Pancreas (tissue), 10 donors: ENCODE data around the gene B2M. TPM values are rescaled to one million over a fixed set of nuclear protein-coding genes. Genes with fewer than 3 reads are reported as not detected.

ENCODE experiments used
- ATAC-seq, 4 donors: fragments of 200-7000 bp; cut with Tn5 transposase; one replicate each; pipeline versions ENCODE4 v1.8.0 to v1.9.1; 2020; ENCODE audit warnings: mild to moderate bottlenecking in 4 of 4, moderate library complexity in 4 of 4
- DNase-seq, 6 donors: peaks; one replicate each; pipeline ENCODE4 v3.0.0-alpha.2; 2020
- FAIRE-seq: peaks from 2 replicates; lab custom pipeline; 2012; peaks lifted over from hg19 to GRCh38; lab: Jason Lieb, UNC
- H3K27ac ChIP-seq, 4 donors: fragments of 200-600 bp; sonication (generic); 1 replicate in 3 of 4; 2 replicates in 1 of 4; pipeline versions ENCODE4 v1.5.0 to v1.8.0; 2020
- H3K27me3 ChIP-seq, 4 donors: fragments of 200-600 bp; one replicate each; pipeline ENCODE4 v1.8.0; 2021
- H3K36me3 ChIP-seq, 3 donors: fragments of 200-600 bp; sonication (generic) in 1 of 3; one replicate each; pipeline versions ENCODE4 v1.5.0 to v1.8.0; 2020 to 2021
- H3K4me1 ChIP-seq, 3 donors: fragments of 200-600 bp; one replicate each; pipeline ENCODE4 v1.8.0; 2021
- H3K4me3 ChIP-seq, 4 donors: fragments of 200-600 bp; sonication (generic) in 2 of 4; one replicate each; pipeline versions ENCODE4 v1.5.0 to v1.8.0; 2020 to 2021
- H3K9me3 ChIP-seq, 4 donors: fragments of 200-600 bp; one replicate each; pipeline ENCODE4 v1.8.0; 2021
- CTCF ChIP-seq, 4 donors: fragments of 200-600 bp; sonication (generic) in 3 of 4; IDR thresholded peaks; one replicate each; pipeline versions ENCODE4 v1.5.0 to v1.8.0; 2021; ENCODE audit warnings: antibody characterized with exemption in 4 of 4
- WGBS, 2 donors: extraction: QIAGEN DNeasy Blood & Tissue Kit; methylation state at CpG; one replicate each; pipeline ENCODE4 v1.1.7; 2013; 5-methylcytosine and 5-hydroxymethylcytosine counted together
- intact Hi-C, 3 donors: fragments of 100-400 bp; cut with DNase I; formaldehyde crosslinking; loops; one replicate each; pipeline versions ENCODE4 v1.11.1 to v1.14.2; 2022
- polyA plus RNA-seq, 2 donors: library from polyadenylated mRNA; stranded (reverse); fragments of 200-250 nt; gene quantifications; one replicate each; pipeline ENCODE4 v1.2.3, GENCODE V29; 2013
- total RNA-seq, 6 donors: library from RNA; stranded (reverse); fragmentation: NEBNext Ultra II Directional in 4 of 6; extraction: Animal tissue kit (Norgen Biotek cat#: 25700) in 4 of 6; gene quantifications; one replicate each; pipeline versions ENCODE4 v1.2.1 to v1.2.4, GENCODE V29; 2021 to 2023
- donor health status: healthy with polysubstance abuse.
- donor health status: DM: no; HTN: no; CAD: no; lungs with moderate emphysema.
- donor health status: DM: no; HTN: no; CAD: no.
- donor health status: control.
- donor health status: control.
- donor health status: Bipolar disorder and iron deficiency.
- donor health status: DM: yes; HTN: yes; CAD: no.
- donor health status: DM: no; HTN: no; CAD: no.
- donor health status: DM: no; HTN: no; CAD: no.
- donor health status: DM: yes; HTN: yes; CAD: no.

Gene B2M
- total and polyA plus RNA-seq, 8 donors: 209 to 1,305 (median 447) TPM

- peak; percentile 31 to 71 (median 55) for ATAC-seq
- Histone ChIP-seq H3K36me3 (no peaks in the 10 kb centered on the region), H3K27ac (no peak overlapping the region), H3K27me3 (no peaks in the 10 kb centered on the region), H3K9me3 (no peaks in the 10 kb centered on the region), H3K4me1 (peaks cover 0 to 15% (median 0%) of the 10 kb centered on the region in 3 donors), H3K4me3 (no peak overlapping the region)
- no peak for TF ChIP-seq CTCF (IDR thresholded peaks at IDR 0.05)
- no peak for DNase-seq
- 14 to 19% methylated on average over 3 of the region's 3 CpGs for WGBS, 2 donors
- FAIRE-seq: no peak
- intact Hi-C loops: no loop called here
Observed at GRCh38 chr15:44763848-44764247, 52.5 kb downstream of the B2M start.

GRCh38 chr15:44765036-44765435 is 53.7 kb downstream of the B2M start:
- Histone ChIP-seq H3K27me3 (no peaks in the 10 kb centered on the region), H3K36me3 (no peaks in the 10 kb centered on the region), H3K27ac (no peak overlapping the region), H3K4me3 (no peak overlapping the region), H3K4me1 (peaks cover 0 to 15% (median 0%) of the 10 kb centered on the region in 3 donors), H3K9me3 (no peaks in the 10 kb centered on the region)
- no peak for FAIRE-seq
- no peak for ATAC-seq
- DNase-seq: no peak
- TF ChIP-seq CTCF (IDR thresholded peaks at IDR 0.05): no peak
- WGBS, 2 donors: 38 to 39% methylated on average over 3 of the region's 3 CpGs
- intact Hi-C loops: no loop called here

Other genes starting within 250 kb of the B2M start
- gene EIF3J, start 174.4 kb upstream of the B2M start, total RNA-seq: 10 to 100 TPM; 37.8 to 88.2 (median 58.7) TPM
- gene EIF3J, start 174.4 kb upstream of the B2M start, polyA plus RNA-seq: 10 to 100 TPM; 21.0 to 29.1 TPM
- gene SPG11, start 47.9 kb upstream of the B2M start, total RNA-seq: 10 to 100 TPM; 28.5 to 61.1 (median 38.0) TPM
- gene SPG11, start 47.9 kb upstream of the B2M start, polyA plus RNA-seq: 10 to 100 TPM; 21.6 to 31.1 TPM
- under 1 TPM; 0.24 to 0.93 (median 0.45) TPM for gene PATL2, start 194 bp upstream of the B2M start, total RNA-seq
- gene PATL2, start 194 bp upstream of the B2M start, polyA plus RNA-seq: 1 to 10 TPM in 1 of 2 donors, under 1 TPM in 1; 0.80 to 1.6 TPM
- gene TRIM69, start 25.0 kb downstream of the B2M start, total RNA-seq: 10 to 100 TPM in 1 of 6 donors, 1 to 10 TPM in 5; 2.4 to 15.8 (median 4.5) TPM
- gene TRIM69, start 25.0 kb downstream of the B2M start, polyA plus RNA-seq: 1 to 10 TPM; 4.3 to 5.7 TPM
- gene TERB2, start 245.2 kb downstream of the B2M start, total RNA-seq: not detected
- gene TERB2, start 245.2 kb downstream of the B2M start, polyA plus RNA-seq: not detected